H9 (cell line): Measurements from ENCODE around the gene PTPRH. TPM values are rescaled to one million over a fixed set of nuclear protein-coding genes. Genes with fewer than 3 reads are reported as not detected.

Experiments
- DNase-seq: peaks from one replicate; pipeline ENCODE4 v3.0.0-alpha.2; 2017
- H2AFZ ChIP-seq: one replicate; pipeline ENCODE4 v1.6.1; 2013; ENCODE audit warnings: mild to moderate bottlenecking, low read length, control low read depth, moderate library complexity
- H2AK5ac ChIP-seq: 2 replicates; pipeline ENCODE4 v1.6.1; 2013; ENCODE audit warnings: low read length, control low read depth, mixed read lengths; ENCODE audit not compliant: insufficient read length
- H2BK120ac ChIP-seq: one replicate; pipeline ENCODE4 v1.6.1; 2013; ENCODE audit warnings: low read depth, mild to moderate bottlenecking, low read length, control low read depth, inconsistent platforms; ENCODE audit not compliant: poor library complexity, severe bottlenecking
- H2BK12ac ChIP-seq: 2 replicates; pipeline ENCODE4 v1.6.1; 2013; ENCODE audit warnings: low read length, control low read depth, mixed read lengths, low read depth; ENCODE audit not compliant: insufficient read length
- H2BK15ac ChIP-seq: 2 replicates; pipeline ENCODE4 v1.6.1; 2013; ENCODE audit warnings: low read depth, low read length, control low read depth
- H2BK20ac ChIP-seq: one replicate; pipeline ENCODE4 v1.6.1; 2013; ENCODE audit warnings: low read depth, mild to moderate bottlenecking, low read length, control low read depth, inconsistent platforms; ENCODE audit not compliant: poor library complexity, severe bottlenecking
- H2BK5ac ChIP-seq: 2 replicates; pipeline ENCODE4 v1.6.1; 2013; ENCODE audit warnings: low read length, control low read depth, mixed read lengths; ENCODE audit not compliant: insufficient read length
- H3K14ac ChIP-seq: 2 replicates; pipeline ENCODE4 v1.6.1; 2013; ENCODE audit warnings: low read length, control low read depth; ENCODE audit not compliant: insufficient read depth
- H3K18ac ChIP-seq: 2 replicates; pipeline ENCODE4 v1.6.1; 2013; ENCODE audit warnings: low read depth, mild to moderate bottlenecking, mixed read lengths, low read length, control low read depth; ENCODE audit not compliant: insufficient read length
- H3K23ac ChIP-seq: 2 replicates; pipeline ENCODE4 v1.6.1; 2013; ENCODE audit warnings: low read length, control low read depth, mixed read lengths, low read depth; ENCODE audit not compliant: insufficient read length
- H3K23me2 ChIP-seq: 2 replicates; pipeline ENCODE4 v1.6.1; 2013; ENCODE audit warnings: low read depth, mild to moderate bottlenecking, mixed read lengths, low read length, control low read depth; ENCODE audit not compliant: insufficient read length, poor library complexity, severe bottlenecking
- H3K27ac ChIP-seq: 2 replicates; pipeline ENCODE4 v1.5.1; 2013; ENCODE audit warnings: low read length, control low read depth, mixed read lengths, low read depth; ENCODE audit not compliant: insufficient read length
- H3K27me3 ChIP-seq: 2 replicates; pipeline ENCODE4 v1.6.1; 2013; ENCODE audit warnings: low read length, control low read depth, inconsistent platforms; ENCODE audit not compliant: insufficient read depth
- H3K4ac ChIP-seq: 2 replicates; pipeline ENCODE4 v1.6.1; 2013; ENCODE audit warnings: low read depth, mild to moderate bottlenecking, control low read depth, inconsistent platforms, low read length, moderate library complexity
- H3K4me1 ChIP-seq: 2 replicates; pipeline ENCODE4 v1.6.1; 2013; ENCODE audit warnings: low read length, control low read depth, inconsistent platforms; ENCODE audit not compliant: insufficient read depth
- H3K4me2 ChIP-seq: 2 replicates; pipeline ENCODE4 v1.6.1; 2013; ENCODE audit warnings: low read length, control low read depth, mixed read lengths; ENCODE audit not compliant: insufficient read length, insufficient read depth
- H3K56ac ChIP-seq: 2 replicates; pipeline ENCODE4 v1.6.1; 2013; ENCODE audit warnings: low read depth, mild to moderate bottlenecking, mixed read lengths, low read length, control low read depth; ENCODE audit not compliant: insufficient read length
- H3K79me1 ChIP-seq: 2 replicates; pipeline ENCODE4 v1.6.1; 2013; ENCODE audit warnings: low read depth, mild to moderate bottlenecking, moderate library complexity, low read length, control low read depth, inconsistent platforms; ENCODE audit not compliant: insufficient read depth, poor library complexity, severe bottlenecking
- H3K79me2 ChIP-seq: 2 replicates; pipeline ENCODE4 v1.6.1; 2013; ENCODE audit warnings: low read length, control low read depth, inconsistent platforms; ENCODE audit not compliant: insufficient read depth
- H3K9ac ChIP-seq: 2 replicates; pipeline ENCODE4 v1.6.1; 2013; ENCODE audit warnings: low read length, control low read depth, mixed read lengths; ENCODE audit not compliant: insufficient read length; ENCODE audit errors: extremely low read depth
- H3K9me3 ChIP-seq: one replicate; pipeline ENCODE4 v1.6.1; 2013; ENCODE audit warnings: low read depth, low read length, inconsistent platforms; ENCODE audit not compliant: control insufficient read depth
- H3T11ph ChIP-seq: one replicate; pipeline ENCODE4 v1.6.1; 2013; ENCODE audit warnings: mild to moderate bottlenecking, low read length, control low read depth, inconsistent platforms
- H4K20me1 ChIP-seq: one replicate; pipeline ENCODE4 v1.6.1; 2013; ENCODE audit not compliant: control insufficient read depth, insufficient read length, insufficient read depth
- H4K5ac ChIP-seq: 2 replicates; pipeline ENCODE4 v1.6.1; 2013; ENCODE audit warnings: low read depth, mild to moderate bottlenecking, mixed read lengths, low read length, control low read depth; ENCODE audit not compliant: insufficient read length
- H4K8ac ChIP-seq: replicated peaks from 2 replicates; pipeline ENCODE4 v1.6.1; 2013; ENCODE audit warnings: low read length, control low read depth, mixed read lengths, low read depth; ENCODE audit not compliant: insufficient read length
- H4K91ac ChIP-seq: 2 replicates; pipeline ENCODE4 v1.6.1; 2013; ENCODE audit warnings: low read depth, mild to moderate bottlenecking, moderate library complexity, mixed read lengths, low read length, control low read depth; ENCODE audit not compliant: insufficient read length
- H3K27ac Mint-ChIP-seq, 3 experiments: 2 replicates in 2 of 3; 3 replicates in 1 of 3; pipeline ENCODE4 v1.8.0; 2020 to 2021; ENCODE audit warnings: mixed read lengths in 3 of 3, mild to moderate bottlenecking in 1 of 3, moderate library complexity in 1 of 3
- H3K27me3 Mint-ChIP-seq: 2 replicates; pipeline ENCODE4 v1.8.0; 2021; ENCODE audit warnings: low read depth, mild to moderate bottlenecking, moderate library complexity, mixed read lengths
- H3K36me3 Mint-ChIP-seq, 3 experiments: 2 replicates in 2 of 3; 3 replicates in 1 of 3; pipeline ENCODE4 v1.8.0; 2020 to 2021; ENCODE audit warnings: low read depth in 3 of 3, mixed read lengths in 3 of 3; ENCODE audit not compliant: insufficient read depth in 1 of 3
- H3K4me1 Mint-ChIP-seq, 2 experiments: 2 replicates each; pipeline ENCODE4 v1.8.0; 2020; ENCODE audit warnings: mixed read lengths in 2 of 2
- H3K4me3 Mint-ChIP-seq, 2 experiments: 2 replicates in 1 of 2; 3 replicates in 1 of 2; pipeline ENCODE4 v1.8.0; 2020 to 2021; ENCODE audit warnings: mild to moderate bottlenecking in 2 of 2, mixed read lengths in 2 of 2, moderate library complexity in 1 of 2
- H3K9me3 Mint-ChIP-seq, 2 experiments: 2 replicates in 1 of 2; 3 replicates in 1 of 2; pipeline ENCODE4 v1.8.0; 2020; ENCODE audit warnings: mild to moderate bottlenecking in 2 of 2, mixed read lengths in 2 of 2, moderate library complexity in 1 of 2
- WGBS: extraction: QIAGEN DNeasy Blood & Tissue Kit; methylation state at CpG from one replicate; pipeline ENCODE4 v1.1.7; 2013; ENCODE audit warnings: missing lambda C conversion rate, low lambda C conversion rate, mixed read lengths; ENCODE audit not compliant: insufficient read length; ENCODE audit errors: extremely low coverage; 5-methylcytosine and 5-hydroxymethylcytosine counted together
- total RNA-seq: library from RNA; stranded (reverse); gene quantifications from 2 replicates; pipeline ENCODE4 v1.2.1, GENCODE V29; 2021
- TF ChIP-seq, protein P1 (sequence below): fragments of 200-600 bp; sonication (generic); conservative IDR thresholded peaks from 3 replicates; pipeline ENCODE4 v1.8.0; 2021; ENCODE audit warnings: antibody characterized with exemption, mild to moderate bottlenecking

Gene PTPRH
- total RNA-seq, 1 experiment from 2014 or later, result 0.24 TPM

DNA sequence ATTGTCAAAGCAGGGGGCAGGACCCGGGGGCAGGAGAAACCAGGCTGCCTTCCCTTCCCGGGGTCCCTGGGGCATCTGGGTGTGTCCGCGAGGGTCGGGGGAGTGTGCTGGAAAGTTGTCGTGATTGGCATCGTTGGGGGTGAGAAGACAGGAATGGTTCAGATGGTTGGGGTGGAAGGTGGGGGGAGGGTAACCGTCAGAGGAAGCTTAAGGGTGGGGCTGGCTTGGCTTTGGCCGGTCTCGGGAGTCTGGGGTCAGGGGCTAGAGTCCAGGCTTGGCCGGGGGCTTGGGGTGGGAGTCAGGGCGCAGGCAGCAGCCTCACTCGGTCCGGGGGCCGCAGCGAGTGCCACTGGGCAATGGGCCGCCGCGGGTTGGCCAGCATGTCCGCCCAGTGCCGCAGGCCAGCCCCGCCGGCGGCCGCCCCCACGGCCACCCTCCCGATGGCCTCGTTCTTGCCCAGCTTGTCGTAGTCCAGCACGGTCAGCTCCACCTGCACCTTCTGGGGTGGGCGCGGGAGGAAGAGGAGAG, 36.1 kb downstream of the PTPRH start:
- H3K23ac ChIP-seq, result no peak overlapping the region
- H3K27ac Mint-ChIP-seq, result peak overlapping the region in 1 of 3 experiments; percentile 74; a peak in 1 of 7 replicates
- H3K79me2 ChIP-seq, result no peaks in the 10 kb centered on the region
- no peak overlapping the region for H4K8ac ChIP-seq
- peak overlapping the region; percentile 32 for H3K4me2 ChIP-seq
- H3K14ac ChIP-seq, result no peak overlapping the region
- H2BK20ac ChIP-seq, result no peak overlapping the region
- no peaks in the 10 kb centered on the region for H3K79me1 ChIP-seq
- H3K9ac ChIP-seq, result no peak overlapping the region
- no peaks in the 10 kb centered on the region for H3K36me3 Mint-ChIP-seq
- H3K23me2 ChIP-seq, result peaks cover 23% of the 10 kb centered on the region
- TF ChIP-seq, protein P1, sequence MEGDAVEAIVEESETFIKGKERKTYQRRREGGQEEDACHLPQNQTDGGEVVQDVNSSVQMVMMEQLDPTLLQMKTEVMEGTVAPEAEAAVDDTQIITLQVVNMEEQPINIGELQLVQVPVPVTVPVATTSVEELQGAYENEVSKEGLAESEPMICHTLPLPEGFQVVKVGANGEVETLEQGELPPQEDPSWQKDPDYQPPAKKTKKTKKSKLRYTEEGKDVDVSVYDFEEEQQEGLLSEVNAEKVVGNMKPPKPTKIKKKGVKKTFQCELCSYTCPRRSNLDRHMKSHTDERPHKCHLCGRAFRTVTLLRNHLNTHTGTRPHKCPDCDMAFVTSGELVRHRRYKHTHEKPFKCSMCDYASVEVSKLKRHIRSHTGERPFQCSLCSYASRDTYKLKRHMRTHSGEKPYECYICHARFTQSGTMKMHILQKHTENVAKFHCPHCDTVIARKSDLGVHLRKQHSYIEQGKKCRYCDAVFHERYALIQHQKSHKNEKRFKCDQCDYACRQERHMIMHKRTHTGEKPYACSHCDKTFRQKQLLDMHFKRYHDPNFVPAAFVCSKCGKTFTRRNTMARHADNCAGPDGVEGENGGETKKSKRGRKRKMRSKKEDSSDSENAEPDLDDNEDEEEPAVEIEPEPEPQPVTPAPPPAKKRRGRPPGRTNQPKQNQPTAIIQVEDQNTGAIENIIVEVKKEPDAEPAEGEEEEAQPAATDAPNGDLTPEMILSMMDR, result no peak
- H3K9me3 Mint-ChIP-seq, result peaks cover 0 to 8% of the 10 kb centered on the region in 2 experiments; a peak in 4 of 5 replicates
- H3K27me3 ChIP-seq, result no peaks in the 10 kb centered on the region
- no peak overlapping the region for H2BK5ac ChIP-seq
- H3K27me3 Mint-ChIP-seq, result peaks cover 84% of the 10 kb centered on the region
- peak overlapping the region; percentile 66 to 92 for H3K4me3 Mint-ChIP-seq
- H4K20me1 ChIP-seq, result no peaks in the 10 kb centered on the region
- WGBS, result no CpG with 5 or more reads among the region's 32 CpGs
- H3K9me3 ChIP-seq, result no peaks in the 10 kb centered on the region
- no peak overlapping the region for H2BK120ac ChIP-seq
- peaks cover 2% of the 10 kb centered on the region; the same call in 1 of the 2 replicates for H3K4me1 ChIP-seq
- H3K18ac ChIP-seq, result no peak overlapping the region
- H4K5ac ChIP-seq, result no peak overlapping the region
- no peak overlapping the region for H3T11ph ChIP-seq
- H2BK12ac ChIP-seq, result no peak overlapping the region
- H3K4me1 Mint-ChIP-seq, result peaks cover 29 to 45% of the 10 kb centered on the region in 2 experiments
- DNase-seq, result no peak
- H2AK5ac ChIP-seq, result no peak overlapping the region
- no peak overlapping the region for H2BK15ac ChIP-seq
- no peak overlapping the region for H2AFZ ChIP-seq
- H3K56ac ChIP-seq, result no peak overlapping the region
- no peak overlapping the region for H4K91ac ChIP-seq
- no peak overlapping the region for H3K27ac ChIP-seq
- no peak overlapping the region for H3K4ac ChIP-seq
